Activated T-cell treated with anti-CD3 and anti-CD28 coated beads, Interleukin-2, amount 50 U/mL, for 72 hours (primary cell): ENCODE measurements around the gene RNF217. TPM values are rescaled to one million over a fixed set of nuclear protein-coding genes. Genes with fewer than 3 reads are reported as not detected.
"Not testable (repeated sequence)": the region's sequence is repeated elsewhere in the genome, so short reads cannot be mapped to it uniquely, and the experiment has no call there.

Experiments
- ATAC-seq, 2 donors: fragments of 150-1000 bp; cut with Tn5 transposase; replicated peaks in 1 of 2; 2 replicates each; pipeline ENCODE4 v1.10.0; 2021; ENCODE audit warnings: moderate library complexity in 2 of 2, mild to moderate bottlenecking in 1 of 2
- DNase-seq, 2 donors: peaks; one replicate each; pipeline ENCODE4 v3.0.0; 2021 to 2022; ENCODE audit warnings: mixed read lengths in 1 of 2
- H3K27ac Mint-ChIP-seq: one replicate; pipeline ENCODE4 v1.8.0; 2022; ENCODE audit warnings: mild to moderate bottlenecking, moderate library complexity, mixed read lengths
- H3K27me3 Mint-ChIP-seq: one replicate; pipeline ENCODE4 v1.8.0; 2022; ENCODE audit warnings: low read depth, mixed read lengths
- H3K36me3 Mint-ChIP-seq, 2 donors: one replicate each; pipeline ENCODE4 v1.8.0; 2022; ENCODE audit warnings: mixed read lengths in 2 of 2, mild to moderate bottlenecking in 1 of 2; ENCODE audit not compliant: insufficient read depth in 2 of 2
- H3K4me1 Mint-ChIP-seq: one replicate; pipeline ENCODE4 v1.8.0; 2022; ENCODE audit warnings: low read depth, mixed read lengths
- H3K4me3 Mint-ChIP-seq, 2 donors: one replicate each; pipeline ENCODE4 v1.8.0; 2022; ENCODE audit warnings: mild to moderate bottlenecking in 2 of 2, mixed read lengths in 2 of 2, moderate library complexity in 2 of 2
- H3K9me3 Mint-ChIP-seq, 2 donors: one replicate each; pipeline ENCODE4 v1.8.0; 2022; ENCODE audit warnings: mixed read lengths in 2 of 2
- total RNA-seq, 2 donors: library from RNA; stranded (reverse); gene quantifications; one replicate each; pipeline ENCODE4 v1.2.3, GENCODE V29; 2022

RNF217 gene
- total RNA-seq, 2 donors from 2014 or later, result 1.2 to 1.9 TPM

- ATAC-seq (no peak), DNase-seq (no peak)
- Mint-ChIP-seq H3K4me3 (no peak overlapping the region), H3K27me3 (no peaks in the 10 kb centered on the region), H3K9me3 (no peaks in the 10 kb centered on the region), H3K4me1 (no peaks in the 10 kb centered on the region), H3K36me3 (no peaks in the 10 kb centered on the region), H3K27ac (no peak overlapping the region)
Observed at GRCh38 chr6:125073071-125073470, 110.8 kb downstream of the RNF217 start.

GRCh38 chr6:125074120-125074519 is 111.9 kb downstream of the RNF217 start:
- H3K27me3 Mint-ChIP-seq, result no peaks in the 10 kb centered on the region
- DNase-seq (no peak), ATAC-seq (no peak)
- H3K4me1 Mint-ChIP-seq, result no peaks in the 10 kb centered on the region
- no peaks in the 10 kb centered on the region for H3K36me3 Mint-ChIP-seq
- no peak overlapping the region for H3K27ac Mint-ChIP-seq
- H3K9me3 Mint-ChIP-seq, result no peaks in the 10 kb centered on the region
- no peak overlapping the region for H3K4me3 Mint-ChIP-seq

GRCh38 chr6:125075073-125075472 is 112.8 kb downstream of the RNF217 start:
- not testable (repeated sequence) for H3K9me3 Mint-ChIP-seq, H3K4me3 Mint-ChIP-seq, H3K27me3 Mint-ChIP-seq, H3K27ac Mint-ChIP-seq, ATAC-seq, DNase-seq, H3K36me3 Mint-ChIP-seq, H3K4me1 Mint-ChIP-seq

GRCh38 chr6:125075741-125076481 is 113.7 kb downstream of the RNF217 start:
- Mint-ChIP-seq H3K27ac (no peak overlapping the region), H3K9me3 (no peaks in the 10 kb centered on the region), H3K4me3 (no peak overlapping the region), H3K4me1 (no peaks in the 10 kb centered on the region), H3K36me3 (no peaks in the 10 kb centered on the region), H3K27me3 (no peaks in the 10 kb centered on the region)
- DNase-seq, result no peak
- no peak for ATAC-seq

GRCh38 chr6:125076482-125076742 is 114.2 kb downstream of the RNF217 start:
- no peaks in the 10 kb centered on the region for H3K9me3 Mint-ChIP-seq
- no peak overlapping the region for H3K27ac Mint-ChIP-seq
- no peak for ATAC-seq
- no peaks in the 10 kb centered on the region for H3K4me1 Mint-ChIP-seq
- H3K4me3 Mint-ChIP-seq, result no peak overlapping the region
- DNase-seq, result no peak
- no peaks in the 10 kb centered on the region for H3K27me3 Mint-ChIP-seq
- no peaks in the 10 kb centered on the region for H3K36me3 Mint-ChIP-seq

GRCh38 chr6:125077453-125077852 is 115.2 kb downstream of the RNF217 start:
- H3K27me3 Mint-ChIP-seq, result no peaks in the 10 kb centered on the region
- DNase-seq, result no peak

GRCh38 chr6:125078602-125079321 is 116.5 kb downstream of the RNF217 start:
- Mint-ChIP-seq H3K27me3 (no peaks in the 10 kb centered on the region), H3K9me3 (no peaks in the 10 kb centered on the region), H3K27ac (no peak overlapping the region), H3K4me3 (no peak overlapping the region), H3K4me1 (no peaks in the 10 kb centered on the region), H3K36me3 (no peaks in the 10 kb centered on the region)
- no peak for DNase-seq
- no peak for ATAC-seq

More at GRCh38 chr6:125077453-125077852, 115.2 kb downstream of the RNF217 start:
- Mint-ChIP-seq H3K27ac (no peak overlapping the region), H3K4me1 (no peaks in the 10 kb centered on the region), H3K36me3 (no peaks in the 10 kb centered on the region), H3K4me3 (no peak overlapping the region), H3K9me3 (no peaks in the 10 kb centered on the region)
- no peak for ATAC-seq

- Mint-ChIP-seq H3K27ac (no peak overlapping the region), H3K4me1 (no peaks in the 10 kb centered on the region), H3K36me3 (no peaks in the 10 kb centered on the region), H3K27me3 (no peaks in the 10 kb centered on the region), H3K9me3 (no peaks in the 10 kb centered on the region), H3K4me3 (no peak overlapping the region)
- ATAC-seq (no peak), DNase-seq (no peak)
Observed at GRCh38 chr6:125082908-125083683, 120.9 kb downstream of the RNF217 start.

GRCh38 chr6:125083684-125083990 is 121.4 kb downstream of the RNF217 start:
- no peak overlapping the region for H3K27ac Mint-ChIP-seq
- H3K4me3 Mint-ChIP-seq, result no peak overlapping the region
- ATAC-seq (no peak), DNase-seq (no peak)
- no peaks in the 10 kb centered on the region for H3K36me3 Mint-ChIP-seq
- H3K4me1 Mint-ChIP-seq, result no peaks in the 10 kb centered on the region
- H3K27me3 Mint-ChIP-seq, result no peaks in the 10 kb centered on the region
- no peaks in the 10 kb centered on the region for H3K9me3 Mint-ChIP-seq

- Mint-ChIP-seq H3K4me1 (no peaks in the 10 kb centered on the region), H3K4me3 (no peak overlapping the region), H3K36me3 (no peaks in the 10 kb centered on the region), H3K9me3 (no peaks in the 10 kb centered on the region), H3K27ac (no peak overlapping the region), H3K27me3 (no peaks in the 10 kb centered on the region)
- DNase-seq (no peak), ATAC-seq (no peak)
Observed at GRCh38 chr6:125086716-125087115, 124.5 kb downstream of the RNF217 start.

- Mint-ChIP-seq H3K4me3 (no peak overlapping the region), H3K27ac (no peak overlapping the region), H3K27me3 (no peaks in the 10 kb centered on the region), H3K36me3 (no peaks in the 10 kb centered on the region), H3K9me3 (no peaks in the 10 kb centered on the region), H3K4me1 (no peaks in the 10 kb centered on the region)
- no peak for DNase-seq
- ATAC-seq, result no peak
Observed at GRCh38 chr6:125088963-125089362, 126.7 kb downstream of the RNF217 start.

GRCh38 chr6:125094563-125094962 is 132.3 kb downstream of the RNF217 start:
- H3K27me3 Mint-ChIP-seq, result peaks cover 9% of the 10 kb centered on the region
- no peaks in the 10 kb centered on the region for H3K9me3 Mint-ChIP-seq
- H3K27ac Mint-ChIP-seq, result no peak overlapping the region
- H3K36me3 Mint-ChIP-seq, result no peaks in the 10 kb centered on the region
- no peak overlapping the region for H3K4me3 Mint-ChIP-seq
- ATAC-seq (no peak), DNase-seq (no peak)
- no peaks in the 10 kb centered on the region for H3K4me1 Mint-ChIP-seq

- Mint-ChIP-seq H3K4me1 (no peaks in the 10 kb centered on the region), H3K9me3 (no peaks in the 10 kb centered on the region), H3K4me3 (no peak overlapping the region), H3K27ac (no peak overlapping the region), H3K36me3 (no peaks in the 10 kb centered on the region), H3K27me3 (peaks cover 9% of the 10 kb centered on the region)
- no peak for ATAC-seq
- DNase-seq, result no peak
Observed at GRCh38 chr6:125095580-125096301, 133.5 kb downstream of the RNF217 start.
